ENCODE data around the gene KIF21B. TPM values are rescaled to one million over a fixed set of nuclear protein-coding genes. Genes with fewer than 3 reads are reported as not detected.

Gene KIF21B
- total RNA-seq, 4 donors from 2014 or later, result 0.29 to 11.3 (median 2.4) TPM

- H3K27ac ChIP-seq, result no peak overlapping the region
- intact Hi-C loops (cut with DNase I; ENCODE audit: low total_unique reads), result no loop called here
- no peaks in the 10 kb centered on the region for H3K36me3 ChIP-seq
- H3K9me3 ChIP-seq, result no peaks in the 10 kb centered on the region
- TF ChIP-seq CTCF (IDR thresholded peaks at IDR 0.05) (no peak), POLR2A (IDR thresholded peaks at IDR 0.05) (no peak)
- no peaks in the 10 kb centered on the region for H3K4me1 ChIP-seq
- no peaks in the 10 kb centered on the region for H3K27me3 ChIP-seq
- DNase-seq, result no peak
- H3K4me3 ChIP-seq, result no peak overlapping the region
Observed at GRCh38 chr1:200959411-200959921, 64.0 kb downstream of the KIF21B start.

GRCh38 chr1:200958597-200958996 lies 64.9 kb downstream of the KIF21B start:
- Histone ChIP-seq H3K4me1 (no peaks in the 10 kb centered on the region), H3K9me3 (no peaks in the 10 kb centered on the region), H3K27me3 (no peaks in the 10 kb centered on the region), H3K36me3 (no peaks in the 10 kb centered on the region), H3K4me3 (no peak overlapping the region), H3K27ac (no peak overlapping the region)
- DNase-seq, result no peak
- intact Hi-C loops (cut with DNase I; ENCODE audit: low total_unique reads), result no loop called here
- no peak for TF ChIP-seq CTCF (IDR thresholded peaks at IDR 0.05)
- TF ChIP-seq POLR2A (IDR thresholded peaks at IDR 0.05), result no peak

DNA sequence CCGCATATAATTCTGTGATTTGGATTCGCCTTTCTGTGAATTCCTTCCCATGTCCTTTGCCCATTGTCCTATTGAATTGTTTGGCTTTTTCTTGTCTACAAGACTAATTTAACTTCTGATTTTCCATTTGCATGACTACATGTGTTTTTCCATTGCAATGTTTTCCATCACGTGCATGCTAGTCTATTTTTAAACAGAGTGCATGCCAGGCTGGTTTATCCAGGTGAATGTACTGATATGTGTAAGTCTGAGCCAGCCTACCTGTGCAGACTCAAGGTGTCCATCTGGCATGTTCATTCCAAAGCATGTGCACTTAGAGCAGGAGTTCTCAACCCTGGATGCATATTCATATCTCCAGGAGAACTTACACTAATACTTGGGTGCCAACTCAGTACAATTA lies 69.1 kb downstream of the KIF21B start:
- Histone ChIP-seq H3K27ac (no peak overlapping the region), H3K36me3 (no peaks in the 10 kb centered on the region), H3K4me3 (no peak overlapping the region), H3K4me1 (no peaks in the 10 kb centered on the region), H3K27me3 (no peaks in the 10 kb centered on the region), H3K9me3 (no peaks in the 10 kb centered on the region)
- TF ChIP-seq CTCF (IDR thresholded peaks at IDR 0.05), result no peak
- TF ChIP-seq POLR2A (IDR thresholded peaks at IDR 0.05), result no peak
- no peak for DNase-seq
- intact Hi-C loops (cut with DNase I; ENCODE audit: low total_unique reads), result no loop called here

DNA sequence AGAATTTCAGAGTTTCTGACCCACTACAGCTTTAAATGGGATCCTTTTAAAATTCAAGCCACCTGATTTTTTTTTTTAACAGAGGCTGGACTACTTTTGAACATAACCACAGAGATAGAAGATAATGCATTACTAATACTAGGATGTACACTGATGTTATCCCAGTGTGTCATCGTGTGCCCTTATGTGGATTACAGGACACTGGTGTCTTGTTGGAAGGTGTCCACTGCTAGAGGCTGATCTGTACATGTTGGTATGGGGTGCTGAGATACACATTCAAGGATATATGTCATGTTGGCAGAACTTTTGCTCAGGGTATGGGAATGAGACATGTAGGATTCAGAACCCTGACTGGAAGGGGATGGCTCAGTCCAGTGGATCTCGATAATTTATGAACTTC lies 72.5 kb downstream of the KIF21B start:
- Histone ChIP-seq H3K27ac (no peak overlapping the region), H3K9me3 (peaks cover 0 to 3% of the 10 kb centered on the region in 2 donors), H3K36me3 (no peaks in the 10 kb centered on the region), H3K4me3 (no peak overlapping the region), H3K4me1 (no peaks in the 10 kb centered on the region), H3K27me3 (no peaks in the 10 kb centered on the region)
- intact Hi-C loops (cut with DNase I; ENCODE audit: low total_unique reads), result no loop called here
- TF ChIP-seq POLR2A (IDR thresholded peaks at IDR 0.05), result no peak
- no peak for TF ChIP-seq CTCF (IDR thresholded peaks at IDR 0.05)
- DNase-seq, result no peak

GRCh38 chr1:200949626-200950025 lies 73.9 kb downstream of the KIF21B start:
- H3K9me3 ChIP-seq, result peaks cover 0 to 3% of the 10 kb centered on the region in 2 donors
- no peaks in the 10 kb centered on the region for H3K36me3 ChIP-seq
- TF ChIP-seq CTCF (IDR thresholded peaks at IDR 0.05), result no peak
- TF ChIP-seq POLR2A (IDR thresholded peaks at IDR 0.05), result no peak
- no peaks in the 10 kb centered on the region for H3K4me1 ChIP-seq
- no peak overlapping the region for H3K4me3 ChIP-seq
- no peak for DNase-seq
- H3K27me3 ChIP-seq, result no peaks in the 10 kb centered on the region
- H3K27ac ChIP-seq, result no peak overlapping the region
- intact Hi-C loops (cut with DNase I; ENCODE audit: low total_unique reads), result no loop called here

Data from uterus (tissue), 4 donors.